ENCODE data around the gene FAM3D.

The FAM3D gene

GRCh38 chr3:58652624-58653023 is 13.9 kb downstream of the FAM3D start:
- no peak for DNase-seq

GRCh38 chr3:58651276-58651675 is 15.3 kb downstream of the FAM3D start:
- no peak for DNase-seq

DNA sequence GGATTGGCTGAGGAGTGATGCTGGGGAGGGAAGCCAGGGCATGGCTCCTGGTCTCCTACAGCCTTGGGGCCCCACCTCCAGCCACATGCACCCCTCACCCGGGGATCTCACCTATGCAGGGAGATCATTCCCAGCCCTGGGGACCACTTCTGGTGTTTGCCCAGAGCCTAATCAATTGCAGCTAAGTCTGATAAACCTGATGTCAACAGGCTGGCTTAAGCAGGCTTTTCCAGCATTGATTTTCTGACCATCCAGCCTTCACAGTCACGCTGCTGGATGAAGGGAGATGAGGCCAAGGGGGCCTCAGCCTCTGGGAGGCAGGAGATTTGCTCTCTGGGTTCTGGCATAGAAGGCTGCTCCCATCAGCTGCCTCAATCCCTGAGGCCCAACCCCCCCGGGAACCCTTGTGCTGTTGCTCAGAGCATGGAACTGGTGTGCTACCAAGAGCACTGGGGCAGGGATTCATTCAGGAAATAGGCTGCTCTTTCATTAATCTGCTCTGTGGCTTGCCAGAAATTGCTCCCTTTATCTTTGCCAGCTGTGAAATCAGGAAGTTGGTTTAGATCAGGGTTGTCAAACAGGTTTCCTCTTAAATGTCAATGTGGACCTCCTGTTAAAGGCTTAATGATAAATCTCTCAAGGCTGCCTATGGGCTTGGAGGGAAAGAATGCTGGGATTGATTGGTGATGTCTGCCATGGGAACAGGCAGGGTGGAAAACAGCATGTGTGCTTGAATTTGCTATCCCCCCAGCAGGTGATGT is 19.0 kb downstream of the FAM3D start:
- no peak for DNase-seq

- no peak for DNase-seq
Measured at GRCh38 chr3:58646503-58646902, 20.1 kb downstream of the FAM3D start.

GRCh38 chr3:58645726-58646125 is 20.8 kb downstream of the FAM3D start:
- DNase-seq: no peak

DNA sequence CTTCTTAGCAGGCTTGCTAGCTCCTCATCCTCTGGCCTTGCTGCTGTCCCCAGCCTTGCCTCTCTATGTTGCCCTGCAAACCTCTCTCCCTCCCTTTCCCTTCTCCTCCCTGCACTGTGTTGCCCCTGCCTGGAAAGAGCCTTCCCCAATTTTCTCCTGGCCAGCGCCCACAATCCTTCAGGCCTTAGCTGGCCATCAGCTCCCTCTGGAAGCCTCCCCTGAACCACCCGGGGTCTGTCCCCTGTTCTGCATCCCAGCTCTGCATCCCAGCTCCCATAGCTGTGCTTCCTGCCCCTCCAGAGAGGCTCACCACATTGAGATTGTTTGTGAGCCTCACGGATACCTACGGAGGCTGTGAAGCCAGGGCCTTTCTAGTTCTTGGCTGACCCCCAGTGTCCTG is 23.7 kb downstream of the FAM3D start:
- DNase-seq: no peak

DNA sequence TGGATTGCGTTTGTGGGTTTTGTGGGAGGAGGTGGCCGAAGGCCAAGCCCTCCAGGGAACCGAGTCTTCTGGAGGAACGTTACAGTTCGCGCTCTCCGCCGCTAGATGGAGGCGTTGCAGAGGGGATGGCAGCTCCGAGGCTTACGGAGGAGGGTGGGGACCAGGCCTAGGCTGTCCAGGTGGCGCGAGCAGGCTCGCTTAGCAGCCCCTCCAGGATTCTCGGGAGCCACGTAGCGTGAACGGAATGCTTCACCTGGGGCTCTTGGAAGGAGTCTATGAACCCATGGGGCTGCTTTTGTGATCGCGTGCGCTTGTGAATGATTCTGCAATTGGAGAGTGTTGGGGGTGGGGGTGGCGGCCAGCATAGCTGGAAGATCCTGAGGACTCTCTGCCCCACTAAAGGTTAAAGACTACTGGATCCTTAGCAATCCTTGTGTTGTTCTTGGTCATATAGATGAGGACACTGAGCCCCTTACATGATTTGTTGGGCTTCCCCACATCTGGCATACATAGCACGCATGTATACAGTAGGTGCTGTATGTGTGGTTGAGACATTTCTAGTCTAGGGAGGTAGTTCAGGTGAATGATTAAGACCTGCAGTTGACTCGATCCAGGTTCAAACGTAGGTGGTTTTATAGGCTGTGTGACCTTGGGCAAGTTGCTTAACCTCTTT is 25.7 kb downstream of the FAM3D start:
- DNase-seq: no peak

- DNase-seq: no peak
Measured at GRCh38 chr3:58639842-58640241, 26.7 kb downstream of the FAM3D start.

DNA sequence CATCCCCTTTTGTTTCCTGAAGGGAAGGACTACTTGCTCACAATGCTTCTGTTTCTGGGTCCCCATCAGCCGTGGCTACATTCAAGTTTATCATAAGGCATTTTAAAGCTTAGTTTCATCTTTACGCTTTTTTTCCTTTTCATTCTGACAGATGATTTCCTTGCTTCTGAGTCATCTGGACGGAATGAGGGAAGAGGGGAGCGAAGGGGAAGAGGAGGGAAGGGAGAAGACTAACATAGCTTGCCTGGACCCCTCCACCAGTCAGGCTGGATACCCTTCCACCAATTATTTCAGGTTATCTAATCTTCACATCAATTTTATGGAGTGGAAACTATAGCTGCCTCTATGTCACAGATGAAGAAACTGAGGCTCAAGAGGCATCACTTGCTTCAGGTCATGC is 27.6 kb downstream of the FAM3D start:
- no peak for DNase-seq

GRCh38 chr3:58638591-58638990 is 28.0 kb downstream of the FAM3D start:
- DNase-seq: no peak

DNA sequence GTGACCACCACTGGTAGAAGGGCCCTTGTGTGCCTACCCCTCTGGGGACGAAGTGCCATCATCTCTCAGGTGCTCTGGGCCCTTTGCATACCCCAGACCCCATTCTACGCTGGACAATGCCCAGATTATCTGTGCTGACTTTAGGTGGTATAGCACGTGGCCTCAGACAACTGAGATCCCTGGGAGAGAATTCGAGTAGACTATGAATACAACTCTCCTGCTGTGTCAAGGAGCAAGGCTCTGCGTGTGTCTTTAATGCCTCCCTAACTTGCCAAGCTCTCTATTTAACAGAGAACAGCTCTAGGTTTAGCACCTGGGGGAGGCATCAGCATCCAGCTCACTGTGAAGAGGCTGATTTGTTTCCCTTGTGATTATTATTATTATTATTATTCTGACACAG is 29.1 kb downstream of the FAM3D start:
- DNase-seq: no peak

GRCh38 chr3:58635371-58636285 is 30.9 kb downstream of the FAM3D start:
- no peak for DNase-seq

DNA sequence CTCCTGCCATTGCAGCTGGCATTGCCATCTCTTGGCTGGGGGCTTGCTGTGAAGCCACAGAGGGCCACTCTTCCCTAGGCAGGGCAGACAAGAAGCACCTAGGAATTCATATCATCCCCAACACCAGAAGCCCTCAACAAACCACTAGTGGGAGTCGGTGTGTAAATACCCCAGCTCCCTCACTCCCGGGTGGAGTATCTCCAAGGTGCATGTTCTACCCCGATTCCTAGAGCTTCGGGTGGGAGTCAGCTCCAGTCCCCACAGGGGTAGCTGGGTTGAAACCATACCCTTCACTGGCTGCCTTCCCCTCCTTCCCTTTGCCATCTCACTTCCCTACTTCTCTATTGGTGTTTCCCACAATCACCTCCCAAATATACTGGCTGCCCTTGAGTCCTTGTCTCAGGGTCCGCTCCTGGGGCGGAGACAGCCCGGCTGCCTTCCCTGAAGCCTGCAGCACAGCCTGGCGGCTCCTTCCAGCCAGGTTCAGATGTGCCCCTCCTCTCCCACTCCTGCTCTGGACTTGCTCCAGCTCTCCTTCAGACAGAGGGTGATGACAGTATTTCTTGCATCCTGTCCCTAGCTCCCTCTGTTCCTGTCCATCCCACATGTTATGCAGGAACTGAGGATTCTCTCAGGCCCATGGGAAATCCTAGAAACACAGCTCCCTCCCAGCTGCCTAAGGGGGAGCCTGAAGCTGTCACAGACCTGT is 33.3 kb downstream of the FAM3D start:
- no peak for DNase-seq

DNA sequence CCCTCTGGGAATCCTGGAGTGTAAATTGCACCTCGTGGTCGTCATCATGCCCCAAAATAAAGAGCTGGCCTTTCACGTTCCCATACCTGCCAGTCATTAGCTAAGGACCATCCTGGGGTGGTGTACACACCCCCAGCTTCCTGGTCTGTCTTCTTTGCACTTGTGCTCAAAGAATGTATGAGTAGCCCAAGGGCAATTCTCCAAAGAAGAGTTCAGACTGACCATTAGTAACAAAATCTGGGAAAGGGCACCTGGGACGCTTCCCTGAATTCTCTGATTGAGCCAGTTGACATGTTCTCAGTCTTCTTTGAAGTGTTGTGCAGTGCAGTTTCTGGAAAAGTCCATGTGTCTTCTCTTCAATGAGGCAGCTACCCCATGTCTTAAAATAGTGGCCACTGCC is 34.8 kb downstream of the FAM3D start:
- no peak for DNase-seq

- DNase-seq: no peak
Measured at GRCh38 chr3:58630710-58631092, 35.9 kb downstream of the FAM3D start.

DNA sequence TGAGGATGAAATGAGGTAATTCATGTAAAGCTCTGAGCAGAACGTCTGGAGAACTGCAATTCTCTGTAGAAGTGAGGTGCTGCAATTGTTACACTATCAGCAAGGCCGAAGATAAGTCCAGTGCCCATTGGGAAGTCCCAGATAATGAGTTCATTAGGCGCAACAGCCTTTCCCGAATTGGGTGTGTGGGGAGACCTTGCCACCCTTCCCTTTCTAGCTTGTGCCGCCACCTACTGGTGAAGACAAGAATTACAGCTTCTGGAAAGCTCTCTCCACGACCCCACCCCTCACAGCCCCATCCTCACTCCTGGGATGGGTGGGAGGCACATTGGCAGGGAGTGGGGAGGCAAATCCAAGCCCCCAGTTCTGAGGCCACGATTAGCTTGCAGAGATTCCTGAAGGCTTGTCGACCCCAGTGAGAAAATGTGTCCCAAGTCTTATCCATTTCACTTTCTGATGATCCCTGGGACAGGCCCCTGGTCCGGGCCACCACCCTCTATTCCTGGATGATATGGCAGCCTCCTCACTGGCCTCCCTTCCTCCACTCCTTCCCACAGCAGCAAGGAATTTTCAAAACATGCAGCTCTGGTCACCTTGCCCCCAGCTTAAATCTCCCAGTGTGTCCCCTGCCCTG is 36.4 kb downstream of the FAM3D start:
- peak; percentile 26 for DNase-seq

- no peak for DNase-seq
Measured at GRCh38 chr3:58629629-58630028, 36.9 kb downstream of the FAM3D start.

DNA sequence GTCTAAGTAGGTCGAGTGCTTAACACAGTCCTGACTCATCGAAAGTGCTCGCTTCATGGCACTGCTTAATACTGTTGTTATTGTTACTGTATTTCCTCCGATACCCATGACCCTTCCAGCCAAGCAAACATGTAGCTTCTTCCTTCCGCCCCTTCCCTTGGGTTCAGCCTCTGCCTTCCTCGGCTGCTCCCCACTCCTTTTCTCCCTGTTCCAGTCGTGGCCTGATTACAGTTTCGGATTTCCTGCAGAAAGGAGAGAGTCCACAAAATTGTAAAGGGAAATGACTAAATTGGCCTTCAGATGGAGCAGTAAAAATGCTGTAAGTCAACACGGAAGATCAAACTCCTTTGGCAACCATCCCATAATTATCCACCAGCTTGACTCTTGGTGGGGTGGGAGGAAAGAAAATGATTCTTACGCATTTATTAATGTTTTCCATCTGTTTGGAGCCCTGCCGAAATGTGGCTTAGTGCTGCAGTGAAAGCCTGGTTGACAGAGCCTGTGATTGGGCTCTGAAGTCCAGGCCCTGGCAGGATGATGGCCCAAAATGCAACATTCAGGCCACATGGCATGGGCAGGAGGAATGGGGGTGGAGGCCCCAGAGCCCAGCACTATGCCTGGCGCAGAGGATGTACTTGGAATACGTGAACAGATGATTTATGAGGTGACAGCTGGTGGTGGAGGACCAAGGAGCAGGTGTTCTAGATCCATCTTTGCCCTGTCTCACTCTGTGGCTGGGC is 37.6 kb downstream of the FAM3D start:
- DNase-seq: no peak

GRCh38 chr3:58627941-58628340 is 38.6 kb downstream of the FAM3D start:
- DNase-seq: no peak

GRCh38 chr3:58627570-58627885 is 39.0 kb downstream of the FAM3D start:
- no peak for DNase-seq

DNA sequence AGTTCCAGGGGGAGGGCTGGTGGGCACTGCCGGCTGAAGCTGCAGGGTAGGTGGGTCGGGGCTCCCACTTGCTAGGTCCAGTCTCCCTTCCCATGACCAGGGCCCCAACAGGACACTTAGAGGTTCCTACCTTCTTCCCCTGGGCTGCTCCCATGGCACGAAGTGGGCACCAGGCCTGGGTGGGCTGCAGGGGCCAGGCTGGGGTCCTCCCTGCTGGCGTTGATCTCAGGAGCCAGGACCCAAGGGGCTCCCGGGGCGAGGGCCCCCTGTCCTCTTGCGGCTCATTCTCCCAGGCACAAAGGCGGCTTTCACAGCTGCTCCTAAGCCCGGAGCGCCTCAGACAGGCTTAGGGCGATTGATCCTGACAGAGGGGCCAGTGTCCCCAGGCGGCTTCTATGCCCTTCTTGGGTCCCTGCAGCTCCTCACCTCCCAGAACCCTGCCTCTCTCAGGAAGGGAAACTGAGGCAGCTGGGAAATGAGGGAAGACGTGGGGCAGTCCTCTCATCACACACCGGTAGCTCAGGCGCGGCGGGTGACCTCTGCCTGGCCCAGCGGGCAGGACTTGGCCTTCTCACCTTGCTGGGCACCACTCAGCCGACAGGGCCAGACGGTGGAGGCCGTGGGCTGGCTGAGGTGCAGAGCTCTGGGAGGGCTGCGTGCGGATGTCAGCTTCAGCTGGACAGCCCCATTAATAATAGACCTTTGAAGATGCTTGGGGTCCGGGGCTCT is 39.6 kb downstream of the FAM3D start:
- no peak for DNase-seq

Data from NCI-H1105 (cell line).